HG03354 (cell line): ENCODE data around the gene PKP1.

Source experiments
- ATAC-seq: cut with Tn5 transposase; IDR thresholded peaks from one replicate; pipeline ENCODE4 v1.9.1; 2021; ENCODE audit warnings: mild to moderate bottlenecking; ENCODE audit not compliant: unreplicated experiment, poor library complexity, severe bottlenecking

Gene PKP1

DNA sequence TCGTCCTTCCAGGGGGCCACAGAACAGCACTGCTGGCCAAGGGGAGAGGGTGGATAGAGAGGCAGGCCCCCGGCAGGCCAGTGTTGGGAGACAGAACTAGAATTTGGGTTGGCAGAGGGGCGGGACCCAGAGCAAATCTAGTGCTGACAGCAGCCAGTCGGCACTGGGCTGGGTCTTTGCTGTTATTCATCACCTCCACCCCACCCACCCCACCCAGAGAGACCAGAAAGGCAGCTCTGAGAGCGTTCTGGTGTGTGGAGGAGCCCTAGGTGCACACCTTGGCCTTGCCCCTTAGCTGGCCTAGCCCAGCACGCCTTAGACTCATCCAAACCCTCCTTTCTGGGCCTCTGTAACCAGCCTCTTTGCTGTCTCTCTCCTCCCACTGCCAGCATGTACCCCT, 6.4 kb upstream of the PKP1 start:
- ATAC-seq, result no peak

DNA sequence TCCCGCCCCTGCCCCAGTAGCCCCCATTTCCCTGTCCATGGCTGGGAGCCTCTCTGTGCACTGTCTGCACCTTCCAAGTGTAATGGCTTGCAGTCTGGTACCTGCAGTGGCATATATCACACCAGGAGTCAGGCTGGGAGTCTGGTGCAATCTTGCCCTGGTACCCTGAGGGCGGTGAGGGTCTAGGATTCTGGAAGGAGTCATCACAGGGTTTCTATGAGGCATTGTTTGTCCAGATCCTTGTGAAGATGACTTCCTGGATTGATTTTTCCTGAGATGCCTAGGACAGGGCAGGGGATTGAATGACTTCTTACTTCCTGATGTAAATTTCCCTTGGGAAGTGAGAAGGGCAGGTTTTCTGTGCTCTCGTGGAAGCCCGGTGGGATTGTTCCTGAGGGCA, 5.9 kb upstream of the PKP1 start:
- no peak for ATAC-seq

GRCh38 chr1:201279313-201279712, 4.0 kb upstream of the PKP1 start:
- ATAC-seq, result no peak

DNA sequence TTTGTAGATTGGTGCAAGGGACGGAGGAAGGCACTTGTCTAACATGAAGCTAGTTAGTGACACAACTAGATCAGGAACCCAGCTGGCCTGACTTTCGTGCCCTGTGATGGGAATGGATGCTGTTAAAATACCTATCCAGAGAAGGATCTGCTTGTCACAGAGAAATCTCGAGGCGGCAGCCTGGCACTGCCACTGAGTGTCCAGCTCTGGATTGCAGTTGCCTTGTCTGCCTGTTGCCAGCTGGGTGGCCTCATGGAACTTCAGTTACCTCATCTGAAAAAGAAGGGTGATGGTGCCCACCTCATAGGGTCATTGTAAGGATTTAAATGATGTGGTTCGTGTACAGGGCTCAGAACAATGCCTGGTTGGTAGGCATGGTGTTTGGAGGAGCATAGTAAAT, 2.4 kb upstream of the PKP1 start:
- no peak for ATAC-seq

DNA sequence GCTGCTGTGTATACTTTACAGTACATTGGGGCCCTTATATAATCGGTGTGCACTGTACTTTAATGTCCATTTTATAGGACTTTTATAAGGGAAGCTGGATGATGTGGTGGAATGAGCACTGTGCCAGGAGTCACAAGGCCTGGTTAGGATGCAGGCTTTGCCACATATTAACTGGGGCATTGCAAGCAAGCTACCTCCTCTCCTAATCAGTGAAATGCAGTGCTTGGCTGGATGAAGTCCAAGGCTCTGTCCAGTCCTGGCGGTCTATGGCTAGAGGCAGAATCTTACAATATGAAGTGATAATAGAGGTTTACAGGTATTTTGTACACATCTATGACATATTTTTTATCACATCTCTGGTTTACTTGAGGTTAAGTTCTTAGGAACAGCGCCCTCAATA, 1.7 kb upstream of the PKP1 start:
- ATAC-seq, result no peak

GRCh38 chr1:201282216-201282615, 1.1 kb upstream of the PKP1 start:
- ATAC-seq, result no peak

GRCh38 chr1:201283836-201284553, 689 bp downstream of the PKP1 start:
- no peak for ATAC-seq

- ATAC-seq, result no peak
These were observed 1.3 kb downstream of the PKP1 start for GRCh38 chr1:201284636-201285035.

DNA sequence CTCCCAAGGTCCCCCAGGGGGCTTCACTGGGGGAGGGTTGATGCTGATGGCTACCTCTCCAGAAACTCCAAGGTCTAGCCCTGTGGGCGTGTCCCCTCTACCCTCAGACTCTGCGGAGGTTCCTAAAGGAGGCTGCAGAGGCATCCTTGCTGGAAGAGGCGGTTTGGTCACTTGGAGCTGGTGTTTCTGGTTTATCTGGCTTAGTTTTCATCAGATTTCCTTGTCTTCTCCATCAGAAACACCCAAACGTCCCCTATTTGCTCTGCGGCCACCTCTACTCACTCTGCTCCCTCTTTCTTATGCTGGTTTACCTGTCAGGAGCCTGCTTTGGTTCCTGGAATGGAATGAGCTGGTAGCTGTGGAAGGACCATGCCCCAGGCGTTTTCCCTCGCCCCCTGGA, 2.5 kb downstream of the PKP1 start:
- no peak for ATAC-seq

- no peak for ATAC-seq
These were observed 3.1 kb downstream of the PKP1 start for GRCh38 chr1:201286445-201286844.

DNA sequence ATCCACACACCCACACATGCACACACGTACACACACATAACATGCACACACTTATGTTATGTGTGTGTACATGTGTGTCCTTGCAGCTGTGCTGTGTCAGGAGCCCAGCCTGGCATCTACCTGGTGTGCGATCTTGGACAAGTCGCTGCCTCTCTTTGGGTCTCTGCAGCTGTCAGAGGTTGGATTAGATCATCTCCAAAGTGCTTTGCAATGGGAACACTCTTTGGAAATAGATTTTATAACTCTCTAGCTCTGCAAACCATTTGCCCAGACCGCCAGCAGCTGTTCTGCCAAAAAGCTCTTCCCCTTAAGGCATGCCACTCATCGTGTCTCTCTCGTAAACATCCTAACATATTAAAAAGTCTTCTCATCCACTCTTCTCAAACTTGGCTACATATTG, 4.7 kb downstream of the PKP1 start:
- ATAC-seq, result no peak

DNA sequence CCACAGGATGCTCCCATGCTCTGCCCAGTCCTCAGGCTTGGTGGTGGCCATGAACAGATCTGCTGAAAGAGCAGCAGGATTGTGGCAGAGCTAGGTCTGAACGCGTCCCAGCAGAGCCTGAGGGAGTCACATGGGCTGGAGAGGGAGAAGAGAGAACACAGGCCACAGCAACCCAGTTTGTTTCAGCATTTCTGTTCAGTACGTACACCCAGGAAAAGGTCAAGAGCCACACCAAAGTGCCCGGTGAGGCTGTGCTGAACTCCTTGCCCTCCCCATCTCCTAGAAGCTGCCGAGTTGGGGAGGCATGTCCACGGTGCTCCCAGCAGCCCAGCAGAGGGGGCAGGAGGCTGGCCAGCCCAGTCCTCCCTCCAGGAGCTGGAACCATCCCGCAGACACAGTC, 5.5 kb downstream of the PKP1 start:
- ATAC-seq, result no peak

DNA sequence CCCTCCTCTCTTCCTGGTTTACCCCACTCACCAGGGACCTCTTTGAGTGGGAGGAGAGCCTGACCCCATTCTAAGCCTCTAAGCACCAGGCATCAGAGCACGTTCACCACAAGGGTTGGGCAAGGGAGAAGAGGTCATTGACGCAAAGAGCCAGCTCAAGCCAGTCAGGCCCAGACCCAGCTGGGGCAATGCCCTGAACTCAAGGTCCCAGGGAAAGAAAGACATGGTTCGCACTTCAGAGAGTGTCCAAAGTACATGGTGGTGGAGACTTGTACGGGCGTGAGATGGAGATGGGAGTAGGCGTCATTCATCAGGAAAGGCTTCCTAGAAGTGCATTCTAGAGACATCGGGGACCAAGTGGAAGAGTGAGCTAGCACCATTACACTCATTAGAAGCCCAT, 7.2 kb downstream of the PKP1 start:
- no peak for ATAC-seq

GRCh38 chr1:201291916-201292315, 8.6 kb downstream of the PKP1 start:
- no peak for ATAC-seq

- ATAC-seq, result no peak
These were observed 11.6 kb downstream of the PKP1 start for GRCh38 chr1:201294876-201295275.

DNA sequence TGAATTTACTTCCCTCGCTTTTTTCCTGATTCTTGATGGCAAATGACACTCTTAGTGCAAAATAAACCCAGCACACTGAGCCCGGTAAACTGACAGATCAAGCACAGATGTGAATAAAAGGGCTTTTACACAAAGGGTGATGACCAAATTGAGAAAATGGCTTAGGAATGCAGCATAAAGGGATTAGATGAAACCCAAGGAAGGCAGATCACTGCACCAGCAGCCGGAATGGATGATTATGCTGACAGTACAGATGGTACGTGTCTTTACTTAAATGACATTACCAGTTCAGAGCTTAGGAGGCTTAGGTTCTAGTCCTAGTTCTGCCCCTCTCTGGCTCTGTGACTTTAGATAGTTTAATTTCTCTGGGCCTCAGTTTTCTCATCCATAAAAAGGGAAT, 12.0 kb downstream of the PKP1 start:
- no peak for ATAC-seq

DNA sequence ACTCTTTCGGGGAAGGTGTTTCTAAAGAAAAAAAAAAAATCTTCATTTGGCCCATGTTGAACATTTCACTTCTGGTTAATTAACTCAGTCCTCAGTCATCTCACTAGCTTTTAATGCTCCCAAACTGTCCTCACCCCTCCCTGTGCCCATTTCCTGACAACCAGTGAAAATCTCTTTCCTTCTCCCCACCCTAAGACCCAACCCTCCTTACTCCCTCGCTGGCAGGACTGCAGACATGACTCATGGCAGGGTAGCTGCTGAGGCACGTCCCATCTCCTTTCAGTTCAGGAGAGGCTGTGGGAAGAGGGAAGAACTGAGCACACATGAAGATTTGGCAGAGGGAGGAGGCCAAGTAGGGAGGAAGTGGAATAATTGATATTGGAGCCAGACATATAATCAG, 12.6 kb downstream of the PKP1 start:
- ATAC-seq, result no peak

- no peak for ATAC-seq
These were observed 13.0 kb downstream of the PKP1 start for GRCh38 chr1:201296352-201296751.

- no peak for ATAC-seq
These were observed 15.4 kb downstream of the PKP1 start for GRCh38 chr1:201298396-201299381.

GRCh38 chr1:201299968-201300367, 16.7 kb downstream of the PKP1 start:
- no peak for ATAC-seq

- ATAC-seq, result no peak
These were observed 17.3 kb downstream of the PKP1 start for GRCh38 chr1:201300641-201301040.
